SK-N-SH (cell line): Measurements from ENCODE around the gene CPA1.

Experiments used
- EP300 ChIP-seq, 2 experiments: IDR thresholded peaks; 2 replicates each; pipeline versions ENCODE4 v1.4.0 to v1.6.1; 2012; ENCODE audit warnings: borderline replicate concordance in 1 of 2, low read depth in 1 of 2, low read length in 1 of 2
- EZH2phosphoT487 ChIP-seq: fragments of 200-600 bp; sonication (generic); IDR thresholded peaks from 2 replicates; pipeline ENCODE4 v1.6.1; 2017; ENCODE audit warnings: low read depth, mixed run types, mild to moderate bottlenecking, antibody characterized with exemption, moderate library complexity, borderline replicate concordance
- POLR2AphosphoS5 ChIP-seq: IDR thresholded peaks from 2 replicates; pipeline ENCODE4 v1.6.1; 2012; ENCODE audit warnings: low read depth, low read length
- RAD21 ChIP-seq: IDR thresholded peaks from 2 replicates; pipeline ENCODE4 v1.6.1; 2012; ENCODE audit warnings: mild to moderate bottlenecking, low read length
- RCOR1 ChIP-seq: fragments of 150-350 bp; IDR thresholded peaks from 2 replicates; pipeline ENCODE4 v1.6.1; 2017; ENCODE audit warnings: antibody characterized with exemption, low read length
- SIN3A ChIP-seq: IDR thresholded peaks from 2 replicates; pipeline ENCODE4 v1.6.1; 2012; ENCODE audit warnings: low read depth, mild to moderate bottlenecking, low read length, moderate library complexity, borderline replicate concordance
- SMC3 ChIP-seq: IDR thresholded peaks from 2 replicates; pipeline ENCODE4 v1.6.1; 2012; ENCODE audit warnings: low read depth, low read length, improper control_type of control experiment
- TF ChIP-seq, protein P1 (sequence below): fragments of 200-600 bp; sonication (generic); IDR thresholded peaks from 2 replicates; pipeline ENCODE4 v1.6.1; 2017; ENCODE audit warnings: antibody characterized with exemption, mild to moderate bottlenecking, moderate library complexity

DNA sequence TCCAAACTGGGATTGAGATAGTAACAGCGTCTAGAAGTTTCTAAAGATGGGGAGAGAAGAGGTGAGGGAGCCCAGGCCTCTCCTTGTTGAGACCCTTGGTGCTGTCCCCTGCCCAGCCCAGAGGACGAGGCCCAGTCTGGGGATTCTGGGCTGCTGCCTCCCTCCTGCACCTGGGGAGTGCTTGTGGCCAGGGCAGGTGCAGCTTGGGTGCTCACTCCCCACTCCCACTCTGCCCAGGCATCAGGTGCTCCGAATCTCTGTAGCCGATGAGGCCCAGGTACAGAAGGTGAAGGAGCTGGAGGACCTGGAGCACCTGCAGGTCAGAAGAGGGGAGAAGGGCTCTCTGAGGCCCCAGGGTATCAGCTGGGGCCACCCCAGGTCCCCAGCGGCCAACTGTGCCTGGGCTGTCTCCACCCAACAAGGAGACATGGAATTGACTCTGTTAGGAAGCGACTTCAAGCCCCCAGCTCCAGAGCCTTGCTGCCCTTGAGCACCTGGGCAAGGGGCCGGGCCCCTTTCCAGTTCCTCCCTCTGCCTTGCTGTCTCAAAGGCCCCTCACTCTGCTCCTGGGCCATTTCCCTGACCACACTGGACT is 664 bp downstream of the CPA1 start:
- TF ChIP-seq, protein P1, sequence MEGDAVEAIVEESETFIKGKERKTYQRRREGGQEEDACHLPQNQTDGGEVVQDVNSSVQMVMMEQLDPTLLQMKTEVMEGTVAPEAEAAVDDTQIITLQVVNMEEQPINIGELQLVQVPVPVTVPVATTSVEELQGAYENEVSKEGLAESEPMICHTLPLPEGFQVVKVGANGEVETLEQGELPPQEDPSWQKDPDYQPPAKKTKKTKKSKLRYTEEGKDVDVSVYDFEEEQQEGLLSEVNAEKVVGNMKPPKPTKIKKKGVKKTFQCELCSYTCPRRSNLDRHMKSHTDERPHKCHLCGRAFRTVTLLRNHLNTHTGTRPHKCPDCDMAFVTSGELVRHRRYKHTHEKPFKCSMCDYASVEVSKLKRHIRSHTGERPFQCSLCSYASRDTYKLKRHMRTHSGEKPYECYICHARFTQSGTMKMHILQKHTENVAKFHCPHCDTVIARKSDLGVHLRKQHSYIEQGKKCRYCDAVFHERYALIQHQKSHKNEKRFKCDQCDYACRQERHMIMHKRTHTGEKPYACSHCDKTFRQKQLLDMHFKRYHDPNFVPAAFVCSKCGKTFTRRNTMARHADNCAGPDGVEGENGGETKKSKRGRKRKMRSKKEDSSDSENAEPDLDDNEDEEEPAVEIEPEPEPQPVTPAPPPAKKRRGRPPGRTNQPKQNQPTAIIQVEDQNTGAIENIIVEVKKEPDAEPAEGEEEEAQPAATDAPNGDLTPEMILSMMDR, result no peak
- TF ChIP-seq RCOR1, result no peak
- no peak for TF ChIP-seq POLR2AphosphoS5
- no peak for TF ChIP-seq RAD21
- no peak for TF ChIP-seq EZH2phosphoT487
- TF ChIP-seq SIN3A, result no peak
- no peak for TF ChIP-seq EP300 (IDR thresholded peaks at IDR 0.05; ENCODE audit: borderline replicate concordance in 1 of 2, low read depth in 1 of 2, low read length in 1 of 2)
- TF ChIP-seq SMC3, result no peak
